Osteocyte (in vitro differentiated cells): ENCODE measurements around the gene ANKS1B. TPM values are rescaled to one million over a fixed set of nuclear protein-coding genes. Genes with fewer than 3 reads are reported as not detected.

Source experiments
- DNase-seq: peaks from one replicate; pipeline ENCODE4 v3.0.0; 2021; ENCODE audit warnings: mixed read lengths; ENCODE audit not compliant: unreplicated experiment; ENCODE audit errors: extremely low spot score
- H3K27ac Mint-ChIP-seq: one replicate; pipeline ENCODE4 v1.8.0; 2021; ENCODE audit warnings: mild to moderate bottlenecking, mixed read lengths; ENCODE audit not compliant: unreplicated experiment
- H3K27me3 Mint-ChIP-seq: one replicate; pipeline ENCODE4 v1.8.0; 2021; ENCODE audit warnings: mixed read lengths; ENCODE audit not compliant: unreplicated experiment
- H3K36me3 Mint-ChIP-seq: one replicate; pipeline ENCODE4 v1.8.0; 2021; ENCODE audit warnings: mixed read lengths; ENCODE audit not compliant: unreplicated experiment
- H3K4me1 Mint-ChIP-seq: one replicate; pipeline ENCODE4 v1.8.0; 2021; ENCODE audit warnings: mixed read lengths; ENCODE audit not compliant: unreplicated experiment
- H3K4me3 Mint-ChIP-seq: one replicate; pipeline ENCODE4 v1.8.0; 2021; ENCODE audit warnings: mild to moderate bottlenecking, moderate library complexity, mixed read lengths; ENCODE audit not compliant: unreplicated experiment
- H3K9me3 Mint-ChIP-seq: one replicate; pipeline ENCODE4 v1.8.0; 2021; ENCODE audit warnings: mixed read lengths; ENCODE audit not compliant: unreplicated experiment
- total RNA-seq: library from RNA; stranded (reverse); gene quantifications from 2 replicates; pipeline ENCODE4 v1.2.1, GENCODE V29; 2021
- TF ChIP-seq, protein P1 (sequence below): fragments of 200-600 bp; sonication (generic); IDR thresholded peaks from 2 replicates; pipeline ENCODE4 v1.5.0; 2021; ENCODE audit warnings: antibody characterized with exemption, mild to moderate bottlenecking, moderate library complexity

ANKS1B gene
- total RNA-seq, 1 donor from 2014 or later = 0.70 TPM

DNA sequence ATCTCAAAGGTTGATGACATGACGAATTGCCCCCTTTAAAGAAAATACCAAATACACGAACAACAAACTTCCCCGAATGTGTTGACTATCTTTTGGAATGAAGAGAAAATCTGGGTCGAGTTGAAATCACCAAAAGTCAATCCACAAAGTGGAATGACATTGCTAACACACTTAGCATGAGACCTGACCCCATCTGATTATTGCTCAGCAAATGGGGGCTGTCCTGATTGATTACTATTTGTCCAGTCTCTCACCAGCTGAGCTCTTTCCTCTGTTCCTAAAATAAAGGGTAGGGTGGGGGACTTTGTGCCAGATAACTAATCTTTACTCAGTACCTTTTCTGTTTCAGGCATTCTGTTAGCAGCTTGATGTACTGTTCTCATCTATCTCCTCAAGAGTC lies 1116.2 kb downstream of the ANKS1B start:
- peaks cover 9% of the 10 kb centered on the region for H3K27me3 Mint-ChIP-seq
- H3K36me3 Mint-ChIP-seq = no peaks in the 10 kb centered on the region
- peaks cover 6% of the 10 kb centered on the region for H3K9me3 Mint-ChIP-seq
- H3K27ac Mint-ChIP-seq = no peak overlapping the region
- H3K4me3 Mint-ChIP-seq = no peak overlapping the region
- TF ChIP-seq, protein P1, sequence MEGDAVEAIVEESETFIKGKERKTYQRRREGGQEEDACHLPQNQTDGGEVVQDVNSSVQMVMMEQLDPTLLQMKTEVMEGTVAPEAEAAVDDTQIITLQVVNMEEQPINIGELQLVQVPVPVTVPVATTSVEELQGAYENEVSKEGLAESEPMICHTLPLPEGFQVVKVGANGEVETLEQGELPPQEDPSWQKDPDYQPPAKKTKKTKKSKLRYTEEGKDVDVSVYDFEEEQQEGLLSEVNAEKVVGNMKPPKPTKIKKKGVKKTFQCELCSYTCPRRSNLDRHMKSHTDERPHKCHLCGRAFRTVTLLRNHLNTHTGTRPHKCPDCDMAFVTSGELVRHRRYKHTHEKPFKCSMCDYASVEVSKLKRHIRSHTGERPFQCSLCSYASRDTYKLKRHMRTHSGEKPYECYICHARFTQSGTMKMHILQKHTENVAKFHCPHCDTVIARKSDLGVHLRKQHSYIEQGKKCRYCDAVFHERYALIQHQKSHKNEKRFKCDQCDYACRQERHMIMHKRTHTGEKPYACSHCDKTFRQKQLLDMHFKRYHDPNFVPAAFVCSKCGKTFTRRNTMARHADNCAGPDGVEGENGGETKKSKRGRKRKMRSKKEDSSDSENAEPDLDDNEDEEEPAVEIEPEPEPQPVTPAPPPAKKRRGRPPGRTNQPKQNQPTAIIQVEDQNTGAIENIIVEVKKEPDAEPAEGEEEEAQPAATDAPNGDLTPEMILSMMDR = no peak
- H3K4me1 Mint-ChIP-seq = no peaks in the 10 kb centered on the region
- no peak for DNase-seq

DNA sequence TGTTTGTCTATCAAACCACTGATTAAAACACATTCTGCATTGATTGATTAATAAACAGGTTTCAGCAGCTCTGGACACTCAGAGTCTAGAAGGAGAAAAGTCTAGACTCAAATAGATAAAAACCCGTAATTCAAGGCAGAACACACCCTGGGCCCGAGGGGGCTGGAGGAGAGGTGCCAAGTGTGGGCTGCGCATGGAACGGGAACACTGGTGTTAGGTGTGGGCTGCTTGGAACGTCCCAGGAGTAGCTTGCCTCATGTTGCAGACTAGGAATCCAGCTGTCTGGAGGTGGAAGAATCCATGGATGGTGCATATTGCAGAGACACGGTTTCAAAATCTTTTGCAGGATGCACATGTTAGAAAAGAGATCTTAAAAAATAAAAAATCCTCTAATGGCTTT lies 1116.7 kb downstream of the ANKS1B start:
- no peak for DNase-seq
- Mint-ChIP-seq H3K27ac (no peak overlapping the region), H3K4me3 (no peak overlapping the region), H3K4me1 (no peaks in the 10 kb centered on the region), H3K9me3 (peaks cover 6% of the 10 kb centered on the region), H3K36me3 (no peaks in the 10 kb centered on the region), H3K27me3 (peaks cover 9% of the 10 kb centered on the region)
- TF ChIP-seq, protein P1 = no peak

DNA sequence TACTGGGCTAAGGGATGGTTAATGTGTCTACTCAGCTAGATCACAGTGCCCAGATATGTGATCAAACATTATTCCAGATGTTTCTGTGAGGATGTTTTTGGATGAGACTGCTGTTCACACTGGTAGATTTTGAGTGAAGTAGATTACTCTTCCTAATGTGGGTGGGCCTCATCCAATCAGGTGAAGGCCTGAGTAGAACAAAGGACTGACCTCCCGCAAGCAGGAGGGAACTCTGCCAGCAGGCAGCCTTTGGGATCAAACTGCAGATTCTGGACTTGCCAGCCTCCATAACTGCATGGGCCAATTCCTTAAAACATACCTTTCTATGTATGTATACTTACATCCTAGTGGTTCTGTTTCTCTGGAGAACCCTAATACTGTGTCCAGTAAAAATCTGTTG lies 1120.4 kb downstream of the ANKS1B start:
- Mint-ChIP-seq H3K4me3 (no peak overlapping the region), H3K9me3 (peaks cover 6% of the 10 kb centered on the region), H3K36me3 (no peaks in the 10 kb centered on the region), H3K4me1 (no peaks in the 10 kb centered on the region), H3K27me3 (no peaks in the 10 kb centered on the region), H3K27ac (no peak overlapping the region)
- TF ChIP-seq, protein P1 = no peak
- no peak for DNase-seq

DNA sequence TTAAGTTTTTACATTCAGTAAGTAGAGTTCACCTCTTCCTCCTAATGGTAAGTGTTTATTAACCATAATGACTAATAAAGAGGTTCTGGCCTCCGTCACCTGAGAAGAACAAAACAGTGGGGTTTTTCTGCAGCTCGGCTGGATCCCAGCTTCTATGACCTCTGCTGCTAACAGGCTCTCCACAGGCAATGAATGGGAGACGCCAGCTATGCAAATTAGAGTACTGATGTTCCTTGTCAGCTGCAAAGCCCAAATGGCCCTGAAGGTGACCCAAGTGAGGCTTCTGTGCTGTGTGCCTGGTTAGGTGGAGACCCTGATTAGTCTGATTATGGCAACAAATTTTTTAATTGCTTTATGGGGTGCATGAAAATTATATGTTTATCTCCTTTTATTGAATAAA lies 1121.6 kb downstream of the ANKS1B start:
- Mint-ChIP-seq H3K9me3 (peaks cover 6% of the 10 kb centered on the region), H3K4me3 (no peak overlapping the region), H3K27ac (no peak overlapping the region), H3K4me1 (no peaks in the 10 kb centered on the region), H3K27me3 (no peaks in the 10 kb centered on the region), H3K36me3 (no peaks in the 10 kb centered on the region)
- TF ChIP-seq, protein P1 = no peak
- no peak for DNase-seq

DNA sequence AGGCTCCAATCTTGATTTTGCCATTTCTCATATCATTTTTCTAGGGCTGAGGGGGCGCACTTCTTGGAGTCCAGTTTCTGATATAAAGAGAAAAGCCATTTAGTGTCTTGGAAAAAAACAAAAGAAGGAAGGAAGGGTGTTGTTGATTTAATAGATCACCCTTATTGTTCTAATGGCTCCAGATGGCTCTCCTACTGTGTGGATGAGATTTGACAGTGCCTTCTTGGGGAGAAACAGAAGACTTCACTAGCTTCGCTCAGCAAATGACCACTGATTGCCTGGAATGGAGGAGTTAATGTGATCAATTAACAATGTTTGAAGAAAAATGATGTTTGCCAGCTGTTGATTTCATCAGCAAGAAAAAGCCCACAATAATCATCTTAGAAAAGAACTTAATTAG lies 1123.5 kb downstream of the ANKS1B start:
- Mint-ChIP-seq H3K27ac (no peak overlapping the region), H3K27me3 (no peaks in the 10 kb centered on the region), H3K4me1 (peaks cover 8% of the 10 kb centered on the region), H3K4me3 (no peak overlapping the region), H3K9me3 (peaks cover 6% of the 10 kb centered on the region), H3K36me3 (no peaks in the 10 kb centered on the region)
- no peak for DNase-seq
- TF ChIP-seq, protein P1 = no peak
